Activated CD4-positive, alpha-beta T cell treated with anti-CD3 and anti-CD28 coated beads, Interleukin-2, amount 50 U/mL, for 48 hours (primary cell): Measurements from ENCODE around the gene RBM14.
"Not testable (repeated sequence)": the region's sequence is repeated elsewhere in the genome, so short reads cannot be mapped to it uniquely, and the experiment has no call there.

Source experiments
- DNase-seq, 2 experiments: peaks; one replicate each; pipeline ENCODE4 v3.0.0-alpha.2; 2020

RBM14 gene

GRCh38 chr11:66638177-66639065 is 22.0 kb downstream of the RBM14 start, which contains the start of gene RBM4:
Gene RBM4, plus strand, starts transcription at chr11:66638703. Its CDS starts 1,009 bp downstream, at chr11:66639712.
- DNase-seq, result peak; percentile 92 to 96

GRCh38 chr11:66639066-66639813 is 22.8 kb downstream of the RBM14 start:
- DNase-seq, result no peak

GRCh38 chr11:66639814-66640340 is 23.4 kb downstream of the RBM14 start:
- DNase-seq, result not testable (repeated sequence)

GRCh38 chr11:66641834-66642233 is 25.4 kb downstream of the RBM14 start:
- DNase-seq, result no peak

- DNase-seq, result no peak
These were observed 27.5 kb downstream of the RBM14 start for GRCh38 chr11:66643745-66644437.

GRCh38 chr11:66646828-66647227 is 30.4 kb downstream of the RBM14 start:
- DNase-seq, result no peak

GRCh38 chr11:66649903-66650302 is 33.5 kb downstream of the RBM14 start:
- DNase-seq, result no peak

- no peak for DNase-seq
These were observed 34.6 kb downstream of the RBM14 start for GRCh38 chr11:66651016-66651415.

GRCh38 chr11:66652651-66653050 is 36.2 kb downstream of the RBM14 start:
- DNase-seq, result no peak

GRCh38 chr11:66653123-66653522 is 36.7 kb downstream of the RBM14 start:
- DNase-seq, result no peak

GRCh38 chr11:66659763-66660162 is 43.3 kb downstream of the RBM14 start:
- DNase-seq, result no peak

GRCh38 chr11:66663741-66664296 is 47.4 kb downstream of the RBM14 start:
- DNase-seq, result no peak

GRCh38 chr11:66665369-66665768 is 48.9 kb downstream of the RBM14 start:
- no peak for DNase-seq

- no peak for DNase-seq
These were observed 54.4 kb downstream of the RBM14 start for GRCh38 chr11:66670816-66671215.

- DNase-seq, result no peak
These were observed 58.7 kb downstream of the RBM14 start for GRCh38 chr11:66674964-66675602.

- no peak for DNase-seq
These were observed 60.0 kb downstream of the RBM14 start for GRCh38 chr11:66676282-66676919.
